Adrenal gland (tissue), 12 donors: Measurements from ENCODE around the gene PTPRD. TPM values are rescaled to one million over a fixed set of nuclear protein-coding genes. Genes with fewer than 3 reads are reported as not detected.

Source experiments
- DNase-seq, 7 donors: peaks; one replicate each; pipeline ENCODE4 v3.0.0-alpha.2; 2019 to 2020
- H3K27ac ChIP-seq, 5 donors: fragments of 200-600 bp; sonication (generic) in 4 of 5; 1 replicate in 3 of 5; 2 replicates in 2 of 5; pipeline versions ENCODE4 v1.5.1 to v1.8.0; 2016 to 2020; ENCODE audit warnings: mild to moderate bottlenecking in 1 of 5
- H3K27me3 ChIP-seq: fragments of 200-600 bp; 2 replicates; pipeline ENCODE4 v1.8.0; 2021
- H3K36me3 ChIP-seq, 2 donors: fragments of 200-600 bp; replicated peaks in 1 of 2; 1 replicate in 1 of 2; 2 replicates in 1 of 2; pipeline versions ENCODE4 v1.5.1 to v1.8.0; 2018 to 2022
- H3K4me1 ChIP-seq, 2 donors: fragments of 200-600 bp; replicated peaks in 1 of 2; 1 replicate in 1 of 2; 2 replicates in 1 of 2; pipeline versions ENCODE4 v1.5.1 to v1.8.0; 2018 to 2021
- H3K4me3 ChIP-seq, 4 donors: fragments of 200-600 bp; sonication (generic) in 3 of 4; one replicate each; pipeline ENCODE4 v1.5.1; 2016 to 2018
- H3K9me3 ChIP-seq, 3 donors: fragments of 200-600 bp; sonication (generic) in 1 of 3; replicated peaks in 1 of 3; 1 replicate in 2 of 3; 2 replicates in 1 of 3; pipeline versions ENCODE4 v1.5.1 to v1.8.0; 2016 to 2021
- CTCF ChIP-seq, 6 experiments: fragments of 450-650 bp in 4 of 6; fragments of 200-600 bp in 2 of 6; sonication (generic) in 1 of 6; IDR thresholded peaks; 1 replicate in 5 of 6; 2 replicates in 1 of 6; pipeline versions ENCODE4 v1.5.1 to v1.8.0; 2016 to 2021; ENCODE audit warnings: antibody characterized with exemption in 6 of 6, mild to moderate bottlenecking in 2 of 6, moderate library complexity in 1 of 6
- POLR2A ChIP-seq, 2 donors: fragments of 450-650 bp; IDR thresholded peaks; one replicate each; pipeline ENCODE4 v1.6.1; 2017; ENCODE audit warnings: antibody characterized with exemption in 2 of 2, mild to moderate bottlenecking in 2 of 2, moderate library complexity in 1 of 2
- whole genome bisulfite sequencing, 4 donors: extraction: QIAGEN DNeasy Blood & Tissue Kit in 2 of 4; methylation state at CpG; one replicate each; pipeline versions ENCODE4 v1.1.5 to v1.1.7; 2013 to 2017; 5-methylcytosine and 5-hydroxymethylcytosine counted together
- intact Hi-C, 2 donors: fragments of 100-400 bp; cut with DNase I; formaldehyde crosslinking; loops; one replicate each; pipeline versions ENCODE4 v1.14.1 to v1.15.0; 2022 to 2023
- polyA plus RNA-seq, 3 donors: library from polyadenylated mRNA; stranded (reverse); fragments of 200-250 nt in 2 of 3; fragments of 350-450 nt in 1 of 3; fragmentation: Illumina TruSeq in 1 of 3; extraction: RNeasy Lipid Tissue Mini Kit (QIAGEN cat#74804) in 1 of 3; gene quantifications; one replicate each; pipeline ENCODE4 v1.2.3, GENCODE V29; 2013 to 2014
- total RNA-seq, 9 donors: library from RNA; depleted of rRNA in 4 of 9; stranded (reverse); fragments of >200 nt in 4 of 9; fragments of 120-200 nt in 1 of 9; fragmentation: NEBNext Ultra II Directional in 1 of 9; extraction: Animal tissue kit (Norgen Biotek cat#: 25700) in 1 of 9; gene quantifications; one replicate each; pipeline versions ENCODE4 v1.1.0 to v1.2.4, GENCODE V29; 2013 to 2023
- donor health status: healthy with polysubstance abuse.
- donor health status: Bipolar disorder and iron deficiency.
- donor health status: DM: yes; HTN: yes; CAD: no.
- donor health status: DM: no; HTN: no; CAD: no.
- donor health status: DM: no; HTN: no; CAD: no.
- donor health status: DM: yes; HTN: yes; CAD: no.

Gene PTPRD
- total and polyA plus RNA-seq, 12 donors, result 0.61 to 71.2 (median 4.5) TPM

- H3K27ac ChIP-seq, result no peak overlapping the region
- WGBS, 4 donors, result 32 to 50% (median 34%) methylated on average over 2 of the region's 2 CpGs
These were observed 2263.4 kb downstream of the PTPRD start for GRCh38 chr9:8349376-8349775.

GRCh38 chr9:8348756-8349155, 2264.0 kb downstream of the PTPRD start:
- Histone ChIP-seq H3K4me1 (no peaks in the 10 kb centered on the region), H3K27me3 (no peaks in the 10 kb centered on the region), H3K27ac (no peak overlapping the region), H3K4me3 (no peak overlapping the region), H3K36me3 (no peaks in the 10 kb centered on the region), H3K9me3 (no peaks in the 10 kb centered on the region)
- WGBS, 4 donors, result 59 to 77% (median 69%) methylated on average over 4 of the region's 4 CpGs
- TF ChIP-seq CTCF (IDR thresholded peaks at IDR 0.05) (no peak), POLR2A (IDR thresholded peaks at IDR 0.05) (no peak)
- DNase-seq, result no peak
- intact Hi-C loops, result no loop called here

More at GRCh38 chr9:8349376-8349775, 2263.4 kb downstream of the PTPRD start:
- TF ChIP-seq POLR2A (IDR thresholded peaks at IDR 0.05) (no peak), CTCF (IDR thresholded peaks at IDR 0.05) (no peak)
- Histone ChIP-seq H3K9me3 (no peaks in the 10 kb centered on the region), H3K27me3 (no peaks in the 10 kb centered on the region), H3K4me1 (no peaks in the 10 kb centered on the region), H3K36me3 (no peaks in the 10 kb centered on the region), H3K4me3 (no peak overlapping the region)
- intact Hi-C loops, result no loop called here
- DNase-seq, result no peak

GRCh38 chr9:8346296-8346695, 2266.5 kb downstream of the PTPRD start:
- Histone ChIP-seq H3K4me3 (no peak overlapping the region), H3K27ac (no peak overlapping the region), H3K4me1 (no peaks in the 10 kb centered on the region), H3K27me3 (no peaks in the 10 kb centered on the region), H3K9me3 (no peaks in the 10 kb centered on the region), H3K36me3 (no peaks in the 10 kb centered on the region)
- intact Hi-C loops, result no loop called here
- no peak for DNase-seq
- TF ChIP-seq POLR2A (IDR thresholded peaks at IDR 0.05) (no peak), CTCF (IDR thresholded peaks at IDR 0.05) (no peak)
- 88 to 96% (median 92%) methylated on average over 4 of the region's 4 CpGs for WGBS, 4 donors

DNA sequence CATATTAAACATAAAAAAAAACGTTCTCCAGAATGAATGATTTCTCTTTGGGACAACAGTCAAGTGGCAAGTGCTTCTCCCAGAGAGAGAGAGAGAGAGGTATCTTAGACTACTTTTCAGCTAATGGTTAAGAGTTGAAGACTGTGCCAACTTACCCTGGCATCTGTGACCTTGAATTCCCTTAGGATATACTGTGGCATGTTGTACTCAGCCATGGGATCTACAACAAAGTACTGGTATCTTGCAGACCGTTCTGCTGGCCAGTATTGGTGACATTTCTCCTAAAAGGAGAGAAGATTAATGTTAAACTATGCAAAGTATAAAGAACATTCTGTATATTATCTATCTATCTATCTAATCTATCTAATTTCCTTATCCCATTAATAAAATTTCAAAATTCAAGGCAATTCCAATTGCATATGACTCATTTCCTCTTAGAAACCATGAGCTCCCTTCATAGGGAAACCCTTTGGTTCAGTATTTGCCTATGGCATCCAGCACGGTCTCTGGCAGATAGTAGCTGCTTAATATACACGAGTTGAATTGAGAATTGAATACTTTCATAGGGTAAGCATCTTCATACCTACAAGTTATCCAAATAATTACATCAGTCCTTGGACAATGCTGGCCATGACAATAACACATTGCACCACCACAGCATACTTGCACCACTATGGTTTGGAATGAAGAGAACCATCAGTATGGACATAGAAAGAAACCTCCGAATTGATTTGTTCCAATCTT, 2273.9 kb downstream of the PTPRD start:
- Histone ChIP-seq H3K27ac (no peak overlapping the region), H3K4me3 (no peak overlapping the region), H3K27me3 (no peaks in the 10 kb centered on the region), H3K36me3 (no peaks in the 10 kb centered on the region), H3K4me1 (no peaks in the 10 kb centered on the region), H3K9me3 (no peaks in the 10 kb centered on the region)
- TF ChIP-seq CTCF (IDR thresholded peaks at IDR 0.05), result no peak
- TF ChIP-seq POLR2A (IDR thresholded peaks at IDR 0.05), result no peak
- intact Hi-C loops, result no loop called here
- 55 to 66% (median 57%) methylated on average over 5 of the region's 5 CpGs for WGBS, 4 donors
- DNase-seq, result no peak
